PFSK-1 (cell line): ENCODE measurements around the gene NACC2.

Experiments used
- POLR2AphosphoS5 ChIP-seq: IDR thresholded peaks from 2 replicates; pipeline ENCODE4 v1.6.1; 2012; ENCODE audit warnings: low read depth, mild to moderate bottlenecking, control low read depth, low read length, moderate library complexity
- REST ChIP-seq, 2 experiments: IDR thresholded peaks; 2 replicates each; pipeline versions ENCODE4 v1.6.1 to v1.8.0; 2011 to 2012; ENCODE audit warnings: low read depth in 2 of 2, low read length in 2 of 2, control low read depth in 1 of 2, inconsistent platforms in 1 of 2, mild to moderate bottlenecking in 1 of 2, moderate library complexity in 1 of 2; ENCODE audit not compliant: insufficient read depth in 1 of 2
- TAF1 ChIP-seq: IDR thresholded peaks from 2 replicates; pipeline ENCODE4 v1.6.1; 2012; ENCODE audit warnings: low read length, control low read depth, borderline replicate concordance; ENCODE audit not compliant: insufficient read depth

DNA sequence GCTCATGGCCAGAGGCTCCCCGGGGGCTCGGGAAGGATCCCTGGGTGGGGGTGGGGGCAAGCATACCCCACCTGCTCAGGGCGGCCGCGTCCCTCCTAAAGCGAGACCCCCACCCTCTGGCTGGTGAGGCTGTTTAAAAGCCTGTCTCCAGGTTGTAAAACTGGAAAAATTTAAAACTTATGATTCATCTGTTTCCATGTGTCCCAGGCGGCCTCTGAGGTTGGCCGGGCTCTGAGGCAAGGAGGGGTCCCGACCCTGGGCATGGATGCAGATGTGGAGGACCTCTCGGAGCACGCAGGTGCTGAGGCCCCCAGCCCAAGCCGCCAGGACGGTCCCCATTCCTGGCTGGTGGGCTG, 47.7 kb upstream of the NACC2 start:
- TF ChIP-seq POLR2AphosphoS5, result no peak
- TF ChIP-seq REST (IDR thresholded peaks at IDR 0.05; ENCODE audit: insufficient read depth in 1 of 2, low read depth in 2 of 2, low read length in 2 of 2), result no peak
- TF ChIP-seq TAF1, result no peak
